Measurements from ENCODE around the gene RTP3. TPM values are rescaled to one million over a fixed set of nuclear protein-coding genes. Genes with fewer than 3 reads are reported as not detected.
"Not testable (repeated sequence)": the region's sequence is repeated elsewhere in the genome, so short reads cannot be mapped to it uniquely, and the experiment has no call there.

RTP3 gene
- total RNA-seq, 1 donor from 2014 or later: not detected

DNA sequence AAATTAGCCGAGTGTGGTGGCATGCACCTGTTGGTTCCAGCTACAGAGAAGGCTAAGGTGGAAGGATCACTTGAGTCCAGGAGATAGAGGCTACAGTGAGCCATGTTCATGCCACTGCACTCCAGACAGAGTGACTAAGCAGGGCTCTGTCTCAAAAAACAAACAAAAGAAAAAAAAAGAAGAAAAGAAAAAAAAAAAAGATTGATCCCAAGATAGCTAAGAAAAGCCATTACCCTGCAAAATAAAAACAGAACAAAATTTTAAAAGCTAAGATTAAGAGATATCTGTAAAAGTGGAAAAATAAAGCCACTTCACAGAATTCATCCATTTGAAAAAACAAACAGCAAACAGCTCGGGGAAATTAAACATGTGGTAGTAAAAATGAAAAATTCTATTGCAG, 44.6 kb downstream of the RTP3 start:
- H3K36me3 Mint-ChIP-seq: no peaks in the 10 kb centered on the region
- TF ChIP-seq, protein P1, sequence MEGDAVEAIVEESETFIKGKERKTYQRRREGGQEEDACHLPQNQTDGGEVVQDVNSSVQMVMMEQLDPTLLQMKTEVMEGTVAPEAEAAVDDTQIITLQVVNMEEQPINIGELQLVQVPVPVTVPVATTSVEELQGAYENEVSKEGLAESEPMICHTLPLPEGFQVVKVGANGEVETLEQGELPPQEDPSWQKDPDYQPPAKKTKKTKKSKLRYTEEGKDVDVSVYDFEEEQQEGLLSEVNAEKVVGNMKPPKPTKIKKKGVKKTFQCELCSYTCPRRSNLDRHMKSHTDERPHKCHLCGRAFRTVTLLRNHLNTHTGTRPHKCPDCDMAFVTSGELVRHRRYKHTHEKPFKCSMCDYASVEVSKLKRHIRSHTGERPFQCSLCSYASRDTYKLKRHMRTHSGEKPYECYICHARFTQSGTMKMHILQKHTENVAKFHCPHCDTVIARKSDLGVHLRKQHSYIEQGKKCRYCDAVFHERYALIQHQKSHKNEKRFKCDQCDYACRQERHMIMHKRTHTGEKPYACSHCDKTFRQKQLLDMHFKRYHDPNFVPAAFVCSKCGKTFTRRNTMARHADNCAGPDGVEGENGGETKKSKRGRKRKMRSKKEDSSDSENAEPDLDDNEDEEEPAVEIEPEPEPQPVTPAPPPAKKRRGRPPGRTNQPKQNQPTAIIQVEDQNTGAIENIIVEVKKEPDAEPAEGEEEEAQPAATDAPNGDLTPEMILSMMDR (conservative IDR thresholded peaks at IDR 0.05): no peak
- no peak overlapping the region for H3K4me3 Mint-ChIP-seq

DNA sequence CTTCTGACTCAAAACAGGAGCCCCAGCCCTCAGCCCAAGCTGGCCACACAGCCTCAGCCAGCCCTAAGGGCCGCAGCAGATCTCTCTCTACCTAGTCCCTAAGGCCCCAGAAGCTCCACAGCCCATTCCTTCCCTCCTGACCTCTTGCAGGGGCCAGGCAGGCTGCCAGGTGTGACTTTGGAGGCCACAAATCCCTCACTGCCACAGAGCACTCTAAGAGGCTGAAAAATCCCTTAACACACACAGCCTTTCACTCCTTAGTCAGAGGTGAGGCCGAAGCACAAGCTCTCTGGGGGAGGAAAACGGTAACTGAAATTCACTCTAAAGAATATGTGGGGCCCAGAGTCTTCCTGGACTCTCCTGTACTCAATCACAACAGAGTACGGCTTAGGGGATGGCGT, 45.0 kb downstream of the RTP3 start:
- peaks cover 5% of the 10 kb centered on the region for H3K4me1 Mint-ChIP-seq (ENCODE audit: unreplicated experiment)

More for the DNA sequence above, 44.6 kb downstream of the RTP3 start:
- H3K27ac Mint-ChIP-seq: no peak overlapping the region
- DNase-seq (ENCODE audit: extremely low spot score, unreplicated experiment): no peak
- H3K9me3 Mint-ChIP-seq: no peaks in the 10 kb centered on the region
- H3K27me3 Mint-ChIP-seq: peaks cover 9% of the 10 kb centered on the region
- H3K4me1 Mint-ChIP-seq (ENCODE audit: unreplicated experiment): peaks cover 5% of the 10 kb centered on the region

DNA sequence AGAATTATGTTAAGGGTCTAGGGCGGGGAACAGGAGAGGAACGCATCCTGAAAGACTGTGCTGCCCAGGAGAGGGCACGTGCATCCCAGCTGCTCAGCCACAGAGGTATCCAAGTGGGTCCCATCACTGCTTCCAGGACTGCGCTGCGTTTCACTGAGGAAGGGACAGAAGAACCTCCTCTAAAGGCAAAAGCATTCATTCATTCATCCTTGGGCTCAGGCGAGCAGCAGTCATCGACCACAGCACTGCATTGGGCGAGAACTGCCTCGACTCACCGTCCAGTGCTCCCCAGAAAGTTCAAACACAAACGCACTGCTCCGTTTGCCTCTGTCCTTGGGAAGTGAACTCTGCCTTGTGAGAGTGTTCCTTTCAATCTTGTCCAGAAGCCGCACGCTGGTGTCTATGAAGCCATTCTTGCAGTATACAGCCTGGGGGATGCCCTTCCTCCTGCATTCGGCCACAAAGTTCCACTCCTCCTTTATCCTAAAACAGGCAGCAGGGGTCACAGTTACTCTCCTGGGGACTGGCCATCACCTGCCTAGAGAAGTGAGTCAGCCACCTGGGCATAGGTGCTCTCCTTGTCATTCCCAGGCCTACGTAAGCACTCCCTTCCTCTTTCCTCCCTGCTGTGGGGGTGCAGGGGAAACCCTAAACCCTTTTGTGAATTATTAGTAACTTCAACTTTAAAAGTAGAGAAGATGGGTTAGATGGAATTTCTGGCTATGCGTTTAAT, 47.2 kb downstream of the RTP3 start:
- no peaks in the 10 kb centered on the region for H3K9me3 Mint-ChIP-seq
- TF ChIP-seq, protein P1 (conservative IDR thresholded peaks at IDR 0.05): no peak
- H3K36me3 Mint-ChIP-seq: no peaks in the 10 kb centered on the region
- no peak for DNase-seq (ENCODE audit: extremely low spot score, unreplicated experiment)
- H3K4me3 Mint-ChIP-seq: no peak overlapping the region
- H3K4me1 Mint-ChIP-seq (ENCODE audit: unreplicated experiment): no peaks in the 10 kb centered on the region
- no peak overlapping the region for H3K27ac Mint-ChIP-seq
- peaks cover 8% of the 10 kb centered on the region for H3K27me3 Mint-ChIP-seq

More for the DNA sequence above, 45.0 kb downstream of the RTP3 start:
- H3K4me3 Mint-ChIP-seq: no peak overlapping the region
- no peak overlapping the region for H3K27ac Mint-ChIP-seq
- TF ChIP-seq, protein P1 (conservative IDR thresholded peaks at IDR 0.05): no peak
- peaks cover 8% of the 10 kb centered on the region for H3K27me3 Mint-ChIP-seq
- H3K9me3 Mint-ChIP-seq: no peaks in the 10 kb centered on the region
- H3K36me3 Mint-ChIP-seq: no peaks in the 10 kb centered on the region
- DNase-seq (ENCODE audit: extremely low spot score, unreplicated experiment): no peak

DNA sequence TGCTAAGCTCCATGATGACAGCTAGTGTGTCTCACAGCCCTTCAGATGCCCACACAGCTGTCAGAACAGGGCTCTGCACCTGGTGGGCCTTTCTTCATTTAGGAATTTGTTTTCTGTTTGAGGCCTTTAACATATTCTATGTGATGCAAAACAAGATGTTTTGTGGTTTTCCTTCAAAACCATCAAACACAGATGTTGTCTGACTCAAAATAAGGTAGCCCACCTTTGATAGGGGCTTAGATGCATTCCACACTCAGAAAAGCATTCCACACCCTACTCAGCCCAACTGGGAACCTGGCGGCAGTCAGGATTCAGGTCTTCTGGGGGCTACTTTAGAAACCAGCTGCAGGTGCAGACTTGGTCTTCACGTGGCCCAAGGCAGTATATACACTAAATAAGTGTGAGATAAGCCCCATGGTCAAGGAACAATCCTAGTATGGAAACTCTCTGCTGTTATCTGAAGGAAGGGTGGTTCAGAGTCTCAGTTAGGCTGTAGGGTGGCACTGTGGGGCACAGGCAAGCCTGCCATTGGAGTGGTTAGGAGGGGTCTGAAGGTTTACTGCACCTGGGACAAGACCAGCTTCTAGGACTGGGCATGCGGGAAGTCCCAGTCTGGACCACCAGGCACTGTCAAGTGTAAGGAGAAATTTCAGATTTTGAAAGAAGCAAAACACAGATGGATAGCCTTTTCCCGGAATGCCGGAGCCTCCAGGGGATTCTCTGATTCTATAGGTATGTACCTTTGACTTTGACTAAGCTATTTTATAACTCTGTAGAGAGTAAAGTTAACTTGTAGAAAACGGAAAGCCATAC, 48.2 kb downstream of the RTP3 start:
- Mint-ChIP-seq H3K4me3 (no peak overlapping the region), H3K9me3 (no peaks in the 10 kb centered on the region), H3K27me3 (peaks cover 11% of the 10 kb centered on the region), H3K27ac (no peak overlapping the region), H3K36me3 (no peaks in the 10 kb centered on the region), H3K4me1 (ENCODE audit: unreplicated experiment) (no peaks in the 10 kb centered on the region)
- DNase-seq (ENCODE audit: extremely low spot score, unreplicated experiment): no peak
- TF ChIP-seq, protein P1 (conservative IDR thresholded peaks at IDR 0.05): no peak

DNA sequence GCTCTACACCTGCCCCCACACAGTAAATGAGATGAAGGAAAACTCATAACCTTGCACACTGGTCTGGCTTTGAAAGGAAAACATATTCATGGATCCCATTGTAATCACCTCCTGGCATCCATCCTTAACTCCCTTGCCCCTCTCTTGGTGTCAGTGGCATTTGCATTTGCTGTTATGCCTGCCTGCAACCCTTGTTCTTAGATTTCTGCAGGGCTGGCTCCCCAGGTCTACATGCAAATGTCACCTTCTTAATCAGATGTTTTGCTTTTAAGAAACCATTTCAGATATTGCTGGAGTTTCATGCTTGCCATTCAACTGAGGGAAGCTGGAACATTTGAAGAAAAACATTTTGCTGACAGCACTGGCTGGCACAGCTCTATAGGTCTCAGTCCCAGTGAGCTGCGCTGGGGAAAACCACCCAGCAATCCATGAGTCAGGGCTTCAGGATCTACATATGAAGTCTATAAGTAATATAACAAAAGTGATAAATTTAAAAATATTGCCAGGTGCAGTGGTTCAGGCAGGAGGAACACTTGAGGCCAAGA, 49.2 kb downstream of the RTP3 start:
- DNase-seq (ENCODE audit: extremely low spot score, unreplicated experiment): no peak
- H3K4me1 Mint-ChIP-seq (ENCODE audit: unreplicated experiment): no peaks in the 10 kb centered on the region
- H3K36me3 Mint-ChIP-seq: no peaks in the 10 kb centered on the region
- H3K27ac Mint-ChIP-seq: no peak overlapping the region
- H3K27me3 Mint-ChIP-seq: peaks cover 11% of the 10 kb centered on the region
- no peaks in the 10 kb centered on the region for H3K9me3 Mint-ChIP-seq
- TF ChIP-seq, protein P1 (conservative IDR thresholded peaks at IDR 0.05): no peak
- H3K4me3 Mint-ChIP-seq: no peak overlapping the region

DNA sequence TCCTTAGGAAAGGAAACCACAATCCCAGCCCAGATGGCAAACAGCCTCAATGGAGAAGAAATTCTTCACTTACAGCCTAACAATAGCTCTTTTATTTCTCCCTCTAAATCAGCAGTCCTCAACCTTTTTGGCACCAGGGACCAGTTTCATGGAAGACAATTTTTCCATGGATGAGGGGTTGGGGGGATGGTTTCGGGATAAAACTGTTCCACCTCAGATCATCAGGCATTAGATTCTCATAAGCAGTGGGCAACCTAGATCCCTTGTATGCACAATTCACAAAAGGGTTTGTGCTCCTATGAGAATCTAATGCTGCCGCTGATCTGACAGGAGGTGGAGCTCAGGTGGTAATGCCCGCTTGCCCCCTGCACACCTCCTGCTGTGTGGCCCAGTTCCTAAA, 50.8 kb downstream of the RTP3 start:
- H3K27me3 Mint-ChIP-seq: peaks cover 11% of the 10 kb centered on the region
- DNase-seq (ENCODE audit: extremely low spot score, unreplicated experiment); H3K4me1 Mint-ChIP-seq (ENCODE audit: unreplicated experiment); H3K4me3 Mint-ChIP-seq; H3K9me3 Mint-ChIP-seq; H3K27ac Mint-ChIP-seq; H3K36me3 Mint-ChIP-seq: not testable (repeated sequence)
